ENCODE measurements around the gene GEMIN7. TPM values are rescaled to one million over a fixed set of nuclear protein-coding genes. Genes with fewer than 3 reads are reported as not detected.

The GEMIN7 gene
- total RNA-seq, 1 experiment from 2014 or later, result 46.0 TPM

DNA sequence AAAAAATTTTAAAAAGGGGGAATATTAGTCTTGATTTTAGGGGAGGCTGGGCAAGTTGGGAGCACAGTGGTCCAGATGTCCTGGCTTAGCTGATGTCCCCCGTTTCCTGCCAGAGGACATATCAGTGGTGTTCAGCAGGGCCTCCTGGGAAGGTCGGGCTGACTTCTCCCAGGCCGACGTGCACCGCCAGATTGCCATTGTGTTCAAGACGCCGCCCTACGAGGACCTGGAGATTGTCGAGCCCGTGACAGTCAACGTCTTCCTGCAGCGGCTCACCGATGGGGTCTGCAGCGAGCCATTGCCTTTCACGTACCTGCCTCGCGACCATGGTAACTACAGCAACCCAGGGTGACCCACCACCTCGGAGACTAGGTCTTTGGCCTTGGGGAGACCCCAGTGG lies 46.6 kb upstream of the GEMIN7 start:
- Histone ChIP-seq H4K91ac (ENCODE audit: insufficient read length, low read depth, low read length) (no peak overlapping the region), H3K56ac (ENCODE audit: insufficient read length, low read depth, low read length) (no peak overlapping the region), H3K14ac (ENCODE audit: insufficient read depth, low read length) (no peak overlapping the region; the same call in 1 of the 2 replicates), H3K9me3 (ENCODE audit: control insufficient read depth, low read depth, low read length) (no peaks in the 10 kb centered on the region), H2BK120ac (ENCODE audit: low read depth, low read length, poor library complexity, severe bottlenecking) (no peak overlapping the region), H4K5ac (ENCODE audit: insufficient read length, low read depth, low read length) (no peak overlapping the region), H4K8ac (replicated peaks; ENCODE audit: insufficient read length, low read depth, low read length) (no peak overlapping the region), H3K27me3 (ENCODE audit: insufficient read depth, low read length) (no peaks in the 10 kb centered on the region), H3K27ac (ENCODE audit: insufficient read length, low read depth, low read length) (no peak overlapping the region), H3K18ac (ENCODE audit: insufficient read length, low read depth, low read length) (no peak overlapping the region), H3T11ph (ENCODE audit: low read length) (no peak overlapping the region), H3K4ac (ENCODE audit: low read depth, low read length) (no peak overlapping the region), H2AK5ac (ENCODE audit: insufficient read length, low read length) (no peak overlapping the region), H2BK20ac (ENCODE audit: low read depth, low read length, poor library complexity, severe bottlenecking) (no peak overlapping the region), H3K23ac (ENCODE audit: insufficient read length, low read depth, low read length) (no peak overlapping the region), H2AFZ (ENCODE audit: low read length) (no peak overlapping the region), H4K20me1 (ENCODE audit: control insufficient read depth, insufficient read depth, insufficient read length) (no peaks in the 10 kb centered on the region), H3K79me1 (ENCODE audit: insufficient read depth, low read depth, low read length, poor library complexity, severe bottlenecking) (no peaks in the 10 kb centered on the region), H3K23me2 (ENCODE audit: insufficient read length, low read depth, low read length, poor library complexity, severe bottlenecking) (no peaks in the 10 kb centered on the region), H2BK12ac (ENCODE audit: insufficient read length, low read depth, low read length) (no peak overlapping the region), H3K4me1 (ENCODE audit: insufficient read depth, low read length) (no peaks in the 10 kb centered on the region), H3K79me2 (ENCODE audit: insufficient read depth, low read length) (no peaks in the 10 kb centered on the region), H2BK15ac (ENCODE audit: low read depth, low read length) (no peak overlapping the region), H3K4me2 (ENCODE audit: insufficient read depth, insufficient read length, low read length) (no peak overlapping the region), H2BK5ac (ENCODE audit: insufficient read length, low read length) (no peak overlapping the region), H3K9ac (ENCODE audit: extremely low read depth, insufficient read length, low read length) (no peak overlapping the region)
- TF ChIP-seq, protein P1, sequence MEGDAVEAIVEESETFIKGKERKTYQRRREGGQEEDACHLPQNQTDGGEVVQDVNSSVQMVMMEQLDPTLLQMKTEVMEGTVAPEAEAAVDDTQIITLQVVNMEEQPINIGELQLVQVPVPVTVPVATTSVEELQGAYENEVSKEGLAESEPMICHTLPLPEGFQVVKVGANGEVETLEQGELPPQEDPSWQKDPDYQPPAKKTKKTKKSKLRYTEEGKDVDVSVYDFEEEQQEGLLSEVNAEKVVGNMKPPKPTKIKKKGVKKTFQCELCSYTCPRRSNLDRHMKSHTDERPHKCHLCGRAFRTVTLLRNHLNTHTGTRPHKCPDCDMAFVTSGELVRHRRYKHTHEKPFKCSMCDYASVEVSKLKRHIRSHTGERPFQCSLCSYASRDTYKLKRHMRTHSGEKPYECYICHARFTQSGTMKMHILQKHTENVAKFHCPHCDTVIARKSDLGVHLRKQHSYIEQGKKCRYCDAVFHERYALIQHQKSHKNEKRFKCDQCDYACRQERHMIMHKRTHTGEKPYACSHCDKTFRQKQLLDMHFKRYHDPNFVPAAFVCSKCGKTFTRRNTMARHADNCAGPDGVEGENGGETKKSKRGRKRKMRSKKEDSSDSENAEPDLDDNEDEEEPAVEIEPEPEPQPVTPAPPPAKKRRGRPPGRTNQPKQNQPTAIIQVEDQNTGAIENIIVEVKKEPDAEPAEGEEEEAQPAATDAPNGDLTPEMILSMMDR (conservative IDR thresholded peaks at IDR 0.05), result no peak
- peaks cover 5 to 41% (median 29%) of the 10 kb centered on the region in 3 experiments; a peak in 6 of 7 replicates for H3K36me3 Mint-ChIP-seq (ENCODE audit: insufficient read depth in 1 of 3, low read depth in 3 of 3)
- WGBS (ENCODE audit: extremely low coverage, insufficient read length, low lambda C conversion rate), result no CpG with 5 or more reads among the region's 18 CpGs
- H3K9me3 Mint-ChIP-seq, result no peaks in the 10 kb centered on the region; a peak in 2 of 5 replicates
- no peak for DNase-seq
- no peak overlapping the region for H3K4me3 Mint-ChIP-seq
- no peaks in the 10 kb centered on the region for H3K4me1 Mint-ChIP-seq
- H3K27ac Mint-ChIP-seq, result no peak overlapping the region
- H3K27me3 Mint-ChIP-seq (ENCODE audit: low read depth), result no peaks in the 10 kb centered on the region

All from H9 (cell line).